Retinal pigment epithelial cell (primary cell): Measurements from ENCODE around the gene ADCY2.

ENCODE experiments used
- DNase-seq: peaks from one replicate; pipeline ENCODE4 v3.0.0-alpha.2; 2010; ENCODE audit warnings: low read depth
- H3K4me3 ChIP-seq: 2 replicates; pipeline ENCODE4 v1.5.1; 2011; ENCODE audit warnings: mild to moderate bottlenecking, low read length, control low read depth, moderate library complexity
- TF ChIP-seq, protein P1 (sequence below): conservative IDR thresholded peaks from 2 replicates; pipeline ENCODE4 v1.5.1; 2011; ENCODE audit warnings: low read depth, low read length, control low read depth, inconsistent platforms

ADCY2 gene

DNA sequence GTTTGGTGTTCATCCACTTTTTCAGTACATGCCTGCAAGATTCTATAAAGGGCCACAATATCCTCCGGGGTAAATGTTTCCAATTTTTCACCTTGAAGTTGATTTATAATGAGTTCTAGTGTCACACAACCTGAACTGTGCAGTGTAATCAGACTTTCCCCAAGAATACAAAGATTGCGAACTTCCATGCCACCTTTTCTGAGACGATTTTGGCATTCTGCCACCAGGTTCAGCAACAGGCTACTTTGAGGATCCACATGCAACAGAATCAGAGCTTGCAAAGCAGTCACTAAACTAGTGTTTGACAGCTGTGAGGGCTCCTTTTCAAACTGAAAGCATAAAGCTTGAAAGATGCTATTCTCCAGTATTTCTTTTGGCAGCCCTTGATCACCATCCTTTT, 471.3 kb downstream of the ADCY2 start:
- TF ChIP-seq, protein P1, sequence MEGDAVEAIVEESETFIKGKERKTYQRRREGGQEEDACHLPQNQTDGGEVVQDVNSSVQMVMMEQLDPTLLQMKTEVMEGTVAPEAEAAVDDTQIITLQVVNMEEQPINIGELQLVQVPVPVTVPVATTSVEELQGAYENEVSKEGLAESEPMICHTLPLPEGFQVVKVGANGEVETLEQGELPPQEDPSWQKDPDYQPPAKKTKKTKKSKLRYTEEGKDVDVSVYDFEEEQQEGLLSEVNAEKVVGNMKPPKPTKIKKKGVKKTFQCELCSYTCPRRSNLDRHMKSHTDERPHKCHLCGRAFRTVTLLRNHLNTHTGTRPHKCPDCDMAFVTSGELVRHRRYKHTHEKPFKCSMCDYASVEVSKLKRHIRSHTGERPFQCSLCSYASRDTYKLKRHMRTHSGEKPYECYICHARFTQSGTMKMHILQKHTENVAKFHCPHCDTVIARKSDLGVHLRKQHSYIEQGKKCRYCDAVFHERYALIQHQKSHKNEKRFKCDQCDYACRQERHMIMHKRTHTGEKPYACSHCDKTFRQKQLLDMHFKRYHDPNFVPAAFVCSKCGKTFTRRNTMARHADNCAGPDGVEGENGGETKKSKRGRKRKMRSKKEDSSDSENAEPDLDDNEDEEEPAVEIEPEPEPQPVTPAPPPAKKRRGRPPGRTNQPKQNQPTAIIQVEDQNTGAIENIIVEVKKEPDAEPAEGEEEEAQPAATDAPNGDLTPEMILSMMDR, result no peak
- DNase-seq, result no peak
- no peak overlapping the region for H3K4me3 ChIP-seq

DNA sequence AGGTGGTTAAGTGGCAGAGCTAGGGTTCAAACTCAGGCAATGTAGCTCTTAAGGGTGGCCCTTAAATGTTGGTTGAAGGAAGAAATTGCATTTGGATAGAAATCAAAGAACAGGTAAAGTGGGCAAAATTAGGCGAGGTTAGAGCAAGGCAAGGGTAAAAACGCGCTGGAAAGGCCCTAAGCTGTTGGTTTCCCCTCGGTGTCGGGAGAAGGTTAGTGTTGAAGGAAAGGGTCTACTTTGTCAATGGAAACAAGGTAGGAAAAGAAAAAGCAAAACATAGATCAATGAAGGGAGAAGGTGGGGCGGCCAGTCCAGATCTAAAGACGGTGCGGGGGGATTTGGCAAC, 472.5 kb downstream of the ADCY2 start:
- peak overlapping the region; percentile 82 for H3K4me3 ChIP-seq
- TF ChIP-seq, protein P1, result no peak
- DNase-seq, result no peak

DNA sequence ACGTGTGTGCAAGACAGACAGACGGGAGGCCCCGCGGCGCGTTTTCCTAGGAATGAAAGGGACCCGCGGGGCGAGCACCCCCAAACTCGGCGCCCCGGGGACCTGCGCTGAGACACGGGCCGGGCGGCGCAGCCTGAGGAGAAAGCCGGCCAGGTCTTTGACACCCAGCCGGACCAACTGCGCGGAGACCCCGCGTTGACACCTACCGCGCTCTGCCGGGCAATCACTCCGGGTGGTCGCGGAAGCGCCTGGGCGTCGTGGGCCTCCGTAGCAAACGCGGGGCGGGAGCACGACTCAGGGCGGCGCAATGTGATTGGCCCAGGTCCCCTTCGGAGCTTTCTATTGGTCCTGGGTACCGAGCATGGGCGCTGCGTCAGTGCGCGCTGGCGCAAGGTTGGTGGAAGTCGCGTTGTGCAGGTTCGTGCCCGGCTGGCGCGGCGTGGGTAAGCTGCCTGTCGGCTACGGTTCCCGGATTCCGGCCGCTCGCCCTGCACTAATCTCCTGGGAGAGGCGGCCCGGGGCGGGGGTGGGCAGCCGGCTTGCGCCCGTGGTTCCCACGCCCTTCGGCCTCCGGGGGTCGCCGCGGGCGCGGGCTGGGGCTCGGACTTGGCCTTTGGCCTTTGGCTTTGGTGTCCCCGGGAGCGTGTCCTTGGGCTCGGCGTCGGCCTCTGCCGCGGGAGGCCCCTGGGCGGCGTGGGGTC, 473.0 kb downstream of the ADCY2 start, which contains the start of the genes FASTKD3 and MTRR:
TSS of gene FASTKD3 (minus strand) at position 259 of the 701 bp plus-strand sequence. CDS start 948 bp downstream, outside the sequence.
TSS of gene MTRR (plus strand) at position 376 of the 701 bp plus-strand sequence. CDS start 1,647 bp downstream, outside the sequence.
- peak within 1 kb of the TSS; percentile 82 for H3K4me3 ChIP-seq
- TF ChIP-seq, protein P1, result no peak
- DNase-seq, result peak; percentile 81

DNA sequence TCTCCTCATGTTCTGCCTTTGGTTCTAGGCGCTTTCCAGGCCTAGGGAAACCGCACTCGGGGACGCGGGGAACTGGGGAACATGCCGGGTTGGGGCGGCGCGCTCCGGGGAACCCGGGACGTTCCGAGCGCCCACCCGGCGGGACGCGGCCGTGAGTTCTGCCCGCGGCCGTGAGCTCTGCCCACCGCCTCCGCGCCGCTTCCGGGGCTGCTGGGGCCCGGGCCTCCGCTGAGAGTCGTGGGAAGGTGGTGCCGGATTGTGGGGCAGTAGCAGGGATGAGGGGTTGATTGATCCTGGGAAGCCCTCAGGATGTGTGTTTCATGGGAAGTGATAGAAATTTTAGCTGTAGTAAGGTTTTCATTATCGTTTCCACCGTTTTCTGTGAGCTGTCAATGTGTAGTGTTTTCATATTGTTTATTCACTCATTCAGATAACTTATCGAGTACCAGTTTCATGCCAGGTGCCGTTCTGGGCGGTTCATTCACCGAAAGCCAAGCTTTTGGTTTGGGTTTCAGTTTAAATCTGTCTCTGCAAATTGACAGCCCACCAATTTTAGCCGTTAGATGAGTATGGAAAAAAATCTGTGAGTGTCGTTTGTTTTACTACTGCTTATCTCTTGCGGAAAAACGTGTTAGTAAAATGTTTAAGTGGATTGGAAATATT, 473.7 kb downstream of the ADCY2 start:
- no peak for DNase-seq
- TF ChIP-seq, protein P1, result no peak

DNA sequence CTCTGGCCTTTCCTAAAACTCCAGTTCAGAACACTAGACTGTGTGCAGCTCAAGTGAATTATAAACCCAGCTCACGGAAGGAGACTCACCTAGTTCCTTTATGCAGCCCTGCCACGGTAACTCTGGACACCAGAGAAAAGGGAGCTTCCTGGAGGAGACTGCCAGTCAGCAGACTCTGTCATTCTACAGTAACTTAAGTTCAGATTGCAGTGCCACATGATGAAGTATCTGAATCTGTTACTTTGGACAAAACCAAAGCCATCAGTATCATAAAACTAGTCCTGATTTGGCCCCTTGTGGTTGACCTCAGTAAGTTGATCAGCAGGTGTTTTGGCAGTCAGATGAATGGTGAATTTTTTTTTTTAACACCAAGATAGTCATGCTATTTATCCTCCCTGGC, 475.7 kb downstream of the ADCY2 start:
- H3K4me3 ChIP-seq, result no peak overlapping the region
- DNase-seq, result no peak

More for the DNA sequence above, 473.7 kb downstream of the ADCY2 start:
- H3K4me3 ChIP-seq, result peak overlapping the region; percentile 82

DNA sequence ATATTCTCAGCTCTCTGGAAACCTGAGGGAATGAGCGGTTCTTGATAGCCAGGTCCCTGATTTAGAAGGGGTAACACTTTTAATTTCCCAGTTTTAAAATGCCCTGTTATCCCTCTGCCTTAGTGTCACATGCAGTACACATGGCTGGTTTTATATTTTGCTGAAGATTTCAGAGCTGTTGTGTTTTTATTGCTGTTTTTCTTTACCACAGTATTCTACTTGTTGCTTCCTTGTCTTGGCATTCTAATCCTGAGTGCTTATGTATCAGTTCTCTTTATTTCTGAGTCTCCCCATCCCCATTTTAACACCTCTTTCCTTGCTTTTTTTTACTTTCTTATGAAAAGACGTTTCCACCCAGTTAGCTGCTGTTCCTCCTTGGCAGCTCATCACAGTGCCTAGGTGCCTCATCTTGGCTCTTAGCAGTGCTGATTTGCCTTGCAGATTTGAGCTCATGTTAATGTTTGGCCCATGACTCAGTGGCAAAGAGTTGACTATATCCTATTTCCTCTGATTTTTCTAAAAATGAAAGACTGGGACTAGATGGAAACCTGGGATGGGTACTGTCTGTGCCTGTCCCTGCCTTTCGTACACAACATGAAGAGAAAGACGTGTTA, 476.7 kb downstream of the ADCY2 start:
- TF ChIP-seq, protein P1, result no peak
- H3K4me3 ChIP-seq, result no peak overlapping the region
- no peak for DNase-seq

More for the DNA sequence above, 475.7 kb downstream of the ADCY2 start:
- TF ChIP-seq, protein P1, result no peak
